HL-60 (cell line): ENCODE results near the gene URGCP.

Experiments
- POLR2AphosphoS5 ChIP-seq: IDR thresholded peaks from 2 replicates; pipeline ENCODE4 v1.6.1; 2012; ENCODE audit warnings: low read depth
- SPI1 ChIP-seq: IDR thresholded peaks from 2 replicates; pipeline ENCODE4 v1.6.1; 2012; ENCODE audit warnings: low read depth, mild to moderate bottlenecking, borderline replicate concordance
- TF ChIP-seq, protein P1 (sequence below): IDR thresholded peaks from one replicate; pipeline ENCODE4 v1.5.1; 2011; ENCODE audit warnings: low read length, control low read depth, inconsistent platforms; ENCODE audit not compliant: insufficient read depth
- TF ChIP-seq, protein P2 (sequence below): IDR thresholded peaks from 2 replicates; pipeline ENCODE4 v1.6.1; 2012; ENCODE audit warnings: low read depth; ENCODE audit not compliant: insufficient replicate concordance

DNA sequence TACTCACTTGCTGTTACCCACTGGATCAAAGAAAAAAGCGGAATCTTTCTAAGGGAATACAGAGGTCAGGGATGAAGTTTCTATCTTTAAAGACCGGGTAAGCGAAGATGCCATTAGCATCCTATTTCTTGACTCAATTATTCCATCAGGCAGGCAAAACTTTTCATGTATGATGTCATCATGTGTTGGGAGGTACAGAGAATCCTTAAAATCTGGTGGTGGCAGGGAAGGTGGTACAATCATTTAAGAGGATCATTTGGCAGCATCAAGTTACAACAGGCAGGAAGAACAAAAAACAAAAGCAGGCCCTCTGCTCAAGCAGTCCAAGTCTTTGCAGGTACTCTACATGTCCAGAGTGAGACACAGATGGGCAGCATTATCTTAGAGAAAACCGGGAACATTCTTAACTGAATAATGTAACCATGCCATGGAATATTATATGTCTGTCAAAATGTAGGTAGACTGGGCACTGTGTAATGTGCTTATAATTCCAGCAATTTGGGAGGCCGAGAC, 3.8 kb downstream of the URGCP start:
- TF ChIP-seq, protein P1, sequence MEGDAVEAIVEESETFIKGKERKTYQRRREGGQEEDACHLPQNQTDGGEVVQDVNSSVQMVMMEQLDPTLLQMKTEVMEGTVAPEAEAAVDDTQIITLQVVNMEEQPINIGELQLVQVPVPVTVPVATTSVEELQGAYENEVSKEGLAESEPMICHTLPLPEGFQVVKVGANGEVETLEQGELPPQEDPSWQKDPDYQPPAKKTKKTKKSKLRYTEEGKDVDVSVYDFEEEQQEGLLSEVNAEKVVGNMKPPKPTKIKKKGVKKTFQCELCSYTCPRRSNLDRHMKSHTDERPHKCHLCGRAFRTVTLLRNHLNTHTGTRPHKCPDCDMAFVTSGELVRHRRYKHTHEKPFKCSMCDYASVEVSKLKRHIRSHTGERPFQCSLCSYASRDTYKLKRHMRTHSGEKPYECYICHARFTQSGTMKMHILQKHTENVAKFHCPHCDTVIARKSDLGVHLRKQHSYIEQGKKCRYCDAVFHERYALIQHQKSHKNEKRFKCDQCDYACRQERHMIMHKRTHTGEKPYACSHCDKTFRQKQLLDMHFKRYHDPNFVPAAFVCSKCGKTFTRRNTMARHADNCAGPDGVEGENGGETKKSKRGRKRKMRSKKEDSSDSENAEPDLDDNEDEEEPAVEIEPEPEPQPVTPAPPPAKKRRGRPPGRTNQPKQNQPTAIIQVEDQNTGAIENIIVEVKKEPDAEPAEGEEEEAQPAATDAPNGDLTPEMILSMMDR: no peak
- TF ChIP-seq, protein P2, sequence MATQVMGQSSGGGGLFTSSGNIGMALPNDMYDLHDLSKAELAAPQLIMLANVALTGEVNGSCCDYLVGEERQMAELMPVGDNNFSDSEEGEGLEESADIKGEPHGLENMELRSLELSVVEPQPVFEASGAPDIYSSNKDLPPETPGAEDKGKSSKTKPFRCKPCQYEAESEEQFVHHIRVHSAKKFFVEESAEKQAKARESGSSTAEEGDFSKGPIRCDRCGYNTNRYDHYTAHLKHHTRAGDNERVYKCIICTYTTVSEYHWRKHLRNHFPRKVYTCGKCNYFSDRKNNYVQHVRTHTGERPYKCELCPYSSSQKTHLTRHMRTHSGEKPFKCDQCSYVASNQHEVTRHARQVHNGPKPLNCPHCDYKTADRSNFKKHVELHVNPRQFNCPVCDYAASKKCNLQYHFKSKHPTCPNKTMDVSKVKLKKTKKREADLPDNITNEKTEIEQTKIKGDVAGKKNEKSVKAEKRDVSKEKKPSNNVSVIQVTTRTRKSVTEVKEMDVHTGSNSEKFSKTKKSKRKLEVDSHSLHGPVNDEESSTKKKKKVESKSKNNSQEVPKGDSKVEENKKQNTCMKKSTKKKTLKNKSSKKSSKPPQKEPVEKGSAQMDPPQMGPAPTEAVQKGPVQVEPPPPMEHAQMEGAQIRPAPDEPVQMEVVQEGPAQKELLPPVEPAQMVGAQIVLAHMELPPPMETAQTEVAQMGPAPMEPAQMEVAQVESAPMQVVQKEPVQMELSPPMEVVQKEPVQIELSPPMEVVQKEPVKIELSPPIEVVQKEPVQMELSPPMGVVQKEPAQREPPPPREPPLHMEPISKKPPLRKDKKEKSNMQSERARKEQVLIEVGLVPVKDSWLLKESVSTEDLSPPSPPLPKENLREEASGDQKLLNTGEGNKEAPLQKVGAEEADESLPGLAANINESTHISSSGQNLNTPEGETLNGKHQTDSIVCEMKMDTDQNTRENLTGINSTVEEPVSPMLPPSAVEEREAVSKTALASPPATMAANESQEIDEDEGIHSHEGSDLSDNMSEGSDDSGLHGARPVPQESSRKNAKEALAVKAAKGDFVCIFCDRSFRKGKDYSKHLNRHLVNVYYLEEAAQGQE: no peak
- TF ChIP-seq SPI1 (no peak), POLR2AphosphoS5 (no peak)
